Hepatocyte (in vitro differentiated cells): ENCODE data around the gene FAM240A.

Experiments used
- EZH2phosphoT487 ChIP-seq: fragments of 200-600 bp; sonication (generic); IDR thresholded peaks from one replicate; pipeline ENCODE4 v1.6.1; 2018; ENCODE audit warnings: antibody characterized with exemption, mild to moderate bottlenecking, low read depth, moderate library complexity; ENCODE audit not compliant: unreplicated experiment, severe bottlenecking
- TF ChIP-seq, protein P1 (sequence below): fragments of 200-600 bp; sonication (generic); IDR thresholded peaks from 2 replicates; pipeline ENCODE4 v1.5.1; 2016; ENCODE audit warnings: antibody characterized with exemption, mild to moderate bottlenecking; ENCODE audit not compliant: poor library complexity

- TF ChIP-seq, protein P1, sequence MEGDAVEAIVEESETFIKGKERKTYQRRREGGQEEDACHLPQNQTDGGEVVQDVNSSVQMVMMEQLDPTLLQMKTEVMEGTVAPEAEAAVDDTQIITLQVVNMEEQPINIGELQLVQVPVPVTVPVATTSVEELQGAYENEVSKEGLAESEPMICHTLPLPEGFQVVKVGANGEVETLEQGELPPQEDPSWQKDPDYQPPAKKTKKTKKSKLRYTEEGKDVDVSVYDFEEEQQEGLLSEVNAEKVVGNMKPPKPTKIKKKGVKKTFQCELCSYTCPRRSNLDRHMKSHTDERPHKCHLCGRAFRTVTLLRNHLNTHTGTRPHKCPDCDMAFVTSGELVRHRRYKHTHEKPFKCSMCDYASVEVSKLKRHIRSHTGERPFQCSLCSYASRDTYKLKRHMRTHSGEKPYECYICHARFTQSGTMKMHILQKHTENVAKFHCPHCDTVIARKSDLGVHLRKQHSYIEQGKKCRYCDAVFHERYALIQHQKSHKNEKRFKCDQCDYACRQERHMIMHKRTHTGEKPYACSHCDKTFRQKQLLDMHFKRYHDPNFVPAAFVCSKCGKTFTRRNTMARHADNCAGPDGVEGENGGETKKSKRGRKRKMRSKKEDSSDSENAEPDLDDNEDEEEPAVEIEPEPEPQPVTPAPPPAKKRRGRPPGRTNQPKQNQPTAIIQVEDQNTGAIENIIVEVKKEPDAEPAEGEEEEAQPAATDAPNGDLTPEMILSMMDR, result no peak
- TF ChIP-seq EZH2phosphoT487, result no peak
Measured at GRCh38 chr3:46593979-46594378, 18.3 kb upstream of the FAM240A start.
